ENCODE results near the gene PCNT.

Gene PCNT

DNA sequence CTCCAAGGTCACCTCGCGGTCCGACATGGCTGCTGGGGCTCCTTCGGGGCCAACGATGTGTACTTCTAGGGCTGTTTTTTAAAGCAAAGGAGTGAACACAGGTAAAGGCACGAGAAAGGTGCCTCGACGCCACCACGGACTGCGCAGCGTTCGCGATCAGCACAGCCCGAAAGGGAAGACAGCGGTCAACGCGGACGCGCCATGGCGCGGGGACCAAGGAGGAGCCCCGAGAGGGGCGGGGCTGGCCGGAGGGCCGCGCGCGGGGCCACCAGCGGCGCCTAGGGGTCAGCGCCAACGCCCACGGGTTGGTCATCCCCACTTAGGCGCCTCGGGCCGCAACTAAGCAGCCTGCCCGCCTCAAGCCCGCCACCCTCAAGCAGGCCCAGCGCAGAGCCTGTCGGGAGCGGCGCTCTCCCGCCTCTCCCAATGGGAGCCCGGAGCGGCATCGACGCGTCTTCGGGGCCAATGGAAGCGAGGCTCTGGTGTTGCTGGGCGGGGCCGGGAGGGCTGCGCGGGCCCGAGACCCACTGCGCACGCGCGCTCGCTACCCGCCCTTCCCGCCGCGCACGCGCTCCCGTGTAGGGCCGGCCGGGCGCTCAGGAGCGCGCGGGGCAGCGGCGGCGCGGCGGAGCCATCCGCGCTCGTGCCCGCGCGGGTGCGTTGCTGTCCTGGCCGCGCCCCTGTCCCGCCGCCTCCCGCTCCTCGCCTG lies 134.5 kb downstream of the PCNT start, which contains the start of gene DIP2A:
Gene DIP2A, plus strand, starts transcription at position 577 of the 709 bp plus-strand sequence. CDS start 241 bp downstream, outside the sequence.
- Histone ChIP-seq H3K27ac (ENCODE audit: extremely low read depth, low read depth, low read length) (peak within 1 kb of the TSS; percentile 92), H3K36me3 (ENCODE audit: control insufficient read depth in 2 of 2, insufficient read depth in 1 of 2, low read length in 2 of 2) (peaks cover 10 to 39% of the 10 kb centered on the region in 2 experiments; a peak in 2 of 3 replicates), H3K9me3 (ENCODE audit: control insufficient read depth, insufficient read depth, low read depth, low read length) (no peaks in the 10 kb centered on the region), H3K4me1 (ENCODE audit: control insufficient read depth, insufficient read depth, low read length) (0 out of 2 replicates have a peak, but pooled peaks cover 3% of the 10 kb centered on the region), H3K4me3 (ENCODE audit: low read depth, low read length) (peak within 1 kb of the TSS; percentile 86)
- CTCF ChIA-PET = interaction anchor here (0.8 kb wide), 1 partner anchor 12 kb away, joined by 6 read pairs; no protein-coding TSS in a partner anchor
- POLR2A ChIA-PET = interaction anchor here (0.7 to 2.5 kb wide), 4 partner anchors 11 to 177 kb away, joined by 3 to 11 read pairs (median 6); partner anchors contain the start of gene PRMT2
- TF ChIP-seq WT1 (tag by site-specific recombination; IDR thresholded peaks at IDR 0.05) (no peak; the same call in 1 of the 2 replicates), ZBTB7A (tag by site-specific recombination; IDR thresholded peaks at IDR 0.05; ENCODE audit: low read depth) (no peak), ZBTB48 (tag by site-specific recombination; IDR thresholded peaks at IDR 0.05) (peak; percentile 54; the same call in 1 of the 2 replicates), ZNF16 (tag by site-specific recombination; IDR thresholded peaks at IDR 0.05; ENCODE audit: low read depth) (no peak), ZNF211 (tag by site-specific recombination; IDR thresholded peaks at IDR 0.05; ENCODE audit: low read depth) (no peak), KLF9 (tag by site-specific recombination; IDR thresholded peaks at IDR 0.05; ENCODE audit: low read depth) (peak; percentile 50), GLIS2 (tag by site-specific recombination; IDR thresholded peaks at IDR 0.05) (no peak), ZNF335 (tag by site-specific recombination; conservative IDR thresholded peaks at IDR 0.05) (peak; percentile 86), ZNF777 (tag by site-specific recombination; IDR thresholded peaks at IDR 0.05; ENCODE audit: borderline replicate concordance) (no peak; the same call in 1 of the 2 replicates), ZNF146 (tag by site-specific recombination; IDR thresholded peaks at IDR 0.05) (no peak), ZNF366 (tag by site-specific recombination; conservative IDR thresholded peaks at IDR 0.05) (no peak), ZNF248 (tag by site-specific recombination; IDR thresholded peaks at IDR 0.05) (no peak), ZNF837 (tag by site-specific recombination; IDR thresholded peaks at IDR 0.05) (no peak), ZNF560 (tag by site-specific recombination; IDR thresholded peaks at IDR 0.05; ENCODE audit: borderline replicate concordance) (no peak), ZNF660 (tag by site-specific recombination; IDR thresholded peaks at IDR 0.05) (no peak), ZSCAN23 (tag by site-specific recombination; IDR thresholded peaks at IDR 0.05) (no peak), ZFHX2 (tag by site-specific recombination; conservative IDR thresholded peaks at IDR 0.05) (peak; percentile 82), ZNF274 (IDR thresholded peaks at IDR 0.05; ENCODE audit: low read length) (no peak), ZNF274 (tag by site-specific recombination; IDR thresholded peaks at IDR 0.05; ENCODE audit: borderline replicate concordance) (no peak)
- TF ChIP-seq, protein P1, sequence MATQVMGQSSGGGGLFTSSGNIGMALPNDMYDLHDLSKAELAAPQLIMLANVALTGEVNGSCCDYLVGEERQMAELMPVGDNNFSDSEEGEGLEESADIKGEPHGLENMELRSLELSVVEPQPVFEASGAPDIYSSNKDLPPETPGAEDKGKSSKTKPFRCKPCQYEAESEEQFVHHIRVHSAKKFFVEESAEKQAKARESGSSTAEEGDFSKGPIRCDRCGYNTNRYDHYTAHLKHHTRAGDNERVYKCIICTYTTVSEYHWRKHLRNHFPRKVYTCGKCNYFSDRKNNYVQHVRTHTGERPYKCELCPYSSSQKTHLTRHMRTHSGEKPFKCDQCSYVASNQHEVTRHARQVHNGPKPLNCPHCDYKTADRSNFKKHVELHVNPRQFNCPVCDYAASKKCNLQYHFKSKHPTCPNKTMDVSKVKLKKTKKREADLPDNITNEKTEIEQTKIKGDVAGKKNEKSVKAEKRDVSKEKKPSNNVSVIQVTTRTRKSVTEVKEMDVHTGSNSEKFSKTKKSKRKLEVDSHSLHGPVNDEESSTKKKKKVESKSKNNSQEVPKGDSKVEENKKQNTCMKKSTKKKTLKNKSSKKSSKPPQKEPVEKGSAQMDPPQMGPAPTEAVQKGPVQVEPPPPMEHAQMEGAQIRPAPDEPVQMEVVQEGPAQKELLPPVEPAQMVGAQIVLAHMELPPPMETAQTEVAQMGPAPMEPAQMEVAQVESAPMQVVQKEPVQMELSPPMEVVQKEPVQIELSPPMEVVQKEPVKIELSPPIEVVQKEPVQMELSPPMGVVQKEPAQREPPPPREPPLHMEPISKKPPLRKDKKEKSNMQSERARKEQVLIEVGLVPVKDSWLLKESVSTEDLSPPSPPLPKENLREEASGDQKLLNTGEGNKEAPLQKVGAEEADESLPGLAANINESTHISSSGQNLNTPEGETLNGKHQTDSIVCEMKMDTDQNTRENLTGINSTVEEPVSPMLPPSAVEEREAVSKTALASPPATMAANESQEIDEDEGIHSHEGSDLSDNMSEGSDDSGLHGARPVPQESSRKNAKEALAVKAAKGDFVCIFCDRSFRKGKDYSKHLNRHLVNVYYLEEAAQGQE (tag by site-specific recombination; IDR thresholded peaks at IDR 0.05) = no peak; the same call in 1 of the 2 replicates
- TF ChIP-seq, protein P2, sequence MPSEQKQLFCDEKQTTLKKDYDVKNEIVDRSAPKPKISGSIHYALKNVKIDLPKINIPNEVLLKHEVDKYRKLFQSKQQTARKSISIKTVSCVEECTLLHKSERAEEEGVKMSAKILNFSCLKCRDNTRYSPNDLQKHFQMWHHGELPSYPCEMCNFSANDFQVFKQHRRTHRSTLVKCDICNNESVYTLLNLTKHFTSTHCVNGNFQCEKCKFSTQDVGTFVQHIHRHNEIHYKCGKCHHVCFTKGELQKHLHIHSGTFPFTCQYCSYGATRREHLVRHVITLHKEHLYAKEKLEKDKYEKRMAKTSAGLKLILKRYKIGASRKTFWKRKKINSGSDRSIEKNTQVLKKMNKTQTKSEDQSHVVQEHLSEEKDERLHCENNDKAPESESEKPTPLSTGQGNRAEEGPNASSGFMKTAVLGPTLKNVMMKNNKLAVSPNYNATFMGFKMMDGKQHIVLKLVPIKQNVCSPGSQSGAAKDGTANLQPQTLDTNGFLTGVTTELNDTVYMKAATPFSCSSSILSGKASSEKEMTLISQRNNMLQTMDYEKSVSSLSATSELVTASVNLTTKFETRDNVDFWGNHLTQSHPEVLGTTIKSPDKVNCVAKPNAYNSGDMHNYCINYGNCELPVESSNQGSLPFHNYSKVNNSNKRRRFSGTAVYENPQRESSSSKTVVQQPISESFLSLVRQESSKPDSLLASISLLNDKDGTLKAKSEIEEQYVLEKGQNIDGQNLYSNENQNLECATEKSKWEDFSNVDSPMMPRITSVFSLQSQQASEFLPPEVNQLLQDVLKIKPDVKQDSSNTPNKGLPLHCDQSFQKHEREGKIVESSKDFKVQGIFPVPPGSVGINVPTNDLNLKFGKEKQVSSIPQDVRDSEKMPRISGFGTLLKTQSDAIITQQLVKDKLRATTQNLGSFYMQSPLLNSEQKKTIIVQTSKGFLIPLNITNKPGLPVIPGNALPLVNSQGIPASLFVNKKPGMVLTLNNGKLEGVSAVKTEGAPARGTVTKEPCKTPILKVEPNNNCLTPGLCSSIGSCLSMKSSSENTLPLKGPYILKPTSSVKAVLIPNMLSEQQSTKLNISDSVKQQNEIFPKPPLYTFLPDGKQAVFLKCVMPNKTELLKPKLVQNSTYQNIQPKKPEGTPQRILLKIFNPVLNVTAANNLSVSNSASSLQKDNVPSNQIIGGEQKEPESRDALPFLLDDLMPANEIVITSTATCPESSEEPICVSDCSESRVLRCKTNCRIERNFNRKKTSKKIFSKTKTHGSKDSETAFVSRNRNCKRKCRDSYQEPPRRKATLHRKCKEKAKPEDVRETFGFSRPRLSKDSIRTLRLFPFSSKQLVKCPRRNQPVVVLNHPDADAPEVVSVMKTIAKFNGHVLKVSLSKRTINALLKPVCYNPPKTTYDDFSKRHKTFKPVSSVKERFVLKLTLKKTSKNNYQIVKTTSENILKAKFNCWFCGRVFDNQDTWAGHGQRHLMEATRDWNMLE (tag by site-specific recombination; conservative IDR thresholded peaks at IDR 0.05; ENCODE audit: low read depth) = no peak
- TF ChIP-seq, protein P3, sequence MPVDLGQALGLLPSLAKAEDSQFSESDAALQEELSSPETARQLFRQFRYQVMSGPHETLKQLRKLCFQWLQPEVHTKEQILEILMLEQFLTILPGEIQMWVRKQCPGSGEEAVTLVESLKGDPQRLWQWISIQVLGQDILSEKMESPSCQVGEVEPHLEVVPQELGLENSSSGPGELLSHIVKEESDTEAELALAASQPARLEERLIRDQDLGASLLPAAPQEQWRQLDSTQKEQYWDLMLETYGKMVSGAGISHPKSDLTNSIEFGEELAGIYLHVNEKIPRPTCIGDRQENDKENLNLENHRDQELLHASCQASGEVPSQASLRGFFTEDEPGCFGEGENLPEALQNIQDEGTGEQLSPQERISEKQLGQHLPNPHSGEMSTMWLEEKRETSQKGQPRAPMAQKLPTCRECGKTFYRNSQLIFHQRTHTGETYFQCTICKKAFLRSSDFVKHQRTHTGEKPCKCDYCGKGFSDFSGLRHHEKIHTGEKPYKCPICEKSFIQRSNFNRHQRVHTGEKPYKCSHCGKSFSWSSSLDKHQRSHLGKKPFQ (tag by site-specific recombination; IDR thresholded peaks at IDR 0.05) = no peak; the same call in 1 of the 2 replicates
- TF ChIP-seq, protein P4, sequence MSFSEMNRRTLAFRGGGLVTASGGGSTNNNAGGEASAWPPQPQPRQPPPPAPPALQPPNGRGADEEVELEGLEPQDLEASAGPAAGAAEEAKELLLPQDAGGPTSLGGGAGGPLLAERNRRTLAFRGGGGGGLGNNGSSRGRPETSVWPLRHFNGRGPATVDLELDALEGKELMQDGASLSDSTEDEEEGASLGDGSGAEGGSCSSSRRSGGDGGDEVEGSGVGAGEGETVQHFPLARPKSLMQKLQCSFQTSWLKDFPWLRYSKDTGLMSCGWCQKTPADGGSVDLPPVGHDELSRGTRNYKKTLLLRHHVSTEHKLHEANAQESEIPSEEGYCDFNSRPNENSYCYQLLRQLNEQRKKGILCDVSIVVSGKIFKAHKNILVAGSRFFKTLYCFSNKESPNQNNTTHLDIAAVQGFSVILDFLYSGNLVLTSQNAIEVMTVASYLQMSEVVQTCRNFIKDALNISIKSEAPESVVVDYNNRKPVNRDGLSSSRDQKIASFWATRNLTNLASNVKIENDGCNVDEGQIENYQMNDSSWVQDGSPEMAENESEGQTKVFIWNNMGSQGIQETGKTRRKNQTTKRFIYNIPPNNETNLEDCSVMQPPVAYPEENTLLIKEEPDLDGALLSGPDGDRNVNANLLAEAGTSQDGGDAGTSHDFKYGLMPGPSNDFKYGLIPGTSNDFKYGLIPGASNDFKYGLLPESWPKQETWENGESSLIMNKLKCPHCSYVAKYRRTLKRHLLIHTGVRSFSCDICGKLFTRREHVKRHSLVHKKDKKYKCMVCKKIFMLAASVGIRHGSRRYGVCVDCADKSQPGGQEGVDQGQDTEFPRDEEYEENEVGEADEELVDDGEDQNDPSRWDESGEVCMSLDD (tag by site-specific recombination; IDR thresholded peaks at IDR 0.05) = peak; percentile 55; the same call in 1 of the 2 replicates

Data from HEK293 (cell line).